HG02938 (cell line): ENCODE results near the gene SLC6A2.
A peak's percentile ranks its signal among the peaks of the same experiment; 100 is the strongest.
"Not testable (repeated sequence)": the region's sequence is repeated elsewhere in the genome, so short reads cannot be mapped to it uniquely, and the experiment has no call there.

Experiments
- ATAC-seq: cut with Tn5 transposase; IDR thresholded peaks from one replicate; pipeline ENCODE4 v1.9.1; 2021; ENCODE audit warnings: mild to moderate bottlenecking, moderate library complexity; ENCODE audit not compliant: unreplicated experiment

The SLC6A2 gene

DNA sequence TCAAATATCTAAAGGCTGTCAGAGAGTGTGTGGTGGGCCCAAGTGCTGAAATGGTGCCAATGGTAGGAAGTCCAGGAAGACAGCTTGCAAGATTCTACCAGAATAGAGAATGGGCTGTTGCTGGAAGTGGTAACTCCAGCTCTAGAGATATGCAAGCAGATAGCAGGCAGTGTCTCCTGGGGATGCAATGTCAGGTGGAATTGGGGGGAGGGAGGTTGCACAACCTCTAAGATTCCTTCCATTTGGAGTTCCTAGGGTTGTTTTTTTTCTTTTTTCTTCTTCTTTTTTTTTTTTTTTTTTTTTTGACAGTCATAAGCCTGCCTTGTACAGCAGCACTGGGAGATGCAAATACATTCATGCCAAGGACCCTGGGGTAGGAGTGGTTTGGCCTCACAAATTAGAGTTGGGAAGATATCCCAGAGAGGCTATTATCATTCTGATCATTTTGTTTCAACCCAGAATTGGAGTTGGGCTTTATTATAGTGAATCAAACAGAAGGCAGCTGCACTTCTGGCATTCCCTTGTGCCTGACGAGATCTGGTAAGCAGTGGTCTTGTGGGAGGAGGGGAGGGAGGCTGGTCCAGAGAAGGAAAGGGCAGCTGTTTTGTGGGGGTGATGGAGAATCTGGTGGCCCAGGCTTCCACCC lies 51.1 kb downstream of the SLC6A2 start:
- ATAC-seq, result no peak

DNA sequence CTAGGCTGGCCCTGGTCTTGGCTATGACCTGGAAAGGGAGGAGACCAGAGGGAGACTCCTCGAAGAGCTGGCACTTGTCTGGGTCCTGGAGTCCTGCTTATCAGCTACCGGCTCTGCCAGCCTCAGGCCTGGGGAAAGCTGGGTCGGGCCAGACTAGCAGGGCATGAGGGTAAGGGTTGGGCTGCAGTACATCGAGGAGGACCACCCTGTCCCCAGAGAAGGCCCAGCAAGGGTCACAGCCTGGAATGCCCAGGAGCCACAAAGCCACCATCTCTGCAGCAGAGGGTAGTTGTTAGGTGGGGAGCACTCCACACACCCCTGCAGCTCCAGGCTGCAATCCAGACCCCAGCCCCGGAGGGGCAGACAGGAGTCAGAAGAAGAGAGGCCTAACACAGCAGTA lies 54.0 kb downstream of the SLC6A2 start:
- no peak for ATAC-seq

DNA sequence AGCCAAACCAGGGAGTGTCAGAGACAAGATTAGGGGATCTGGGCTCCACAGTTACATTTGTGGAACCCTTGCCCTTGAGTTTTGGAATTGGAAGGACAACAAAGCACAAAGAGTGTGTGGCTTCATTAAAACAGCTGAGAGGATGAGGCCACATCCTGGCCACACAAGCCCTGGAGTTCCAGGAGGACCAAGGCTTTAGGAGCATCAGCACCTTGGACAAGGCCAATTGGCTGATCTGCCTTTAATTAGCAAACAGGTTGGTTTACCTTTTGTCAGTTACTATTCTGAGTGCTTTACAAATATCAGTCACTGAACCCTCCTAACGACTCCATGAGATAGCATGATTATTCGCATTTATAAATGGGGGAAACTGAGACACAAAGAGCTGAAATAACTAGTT lies 54.7 kb downstream of the SLC6A2 start:
- no peak for ATAC-seq

DNA sequence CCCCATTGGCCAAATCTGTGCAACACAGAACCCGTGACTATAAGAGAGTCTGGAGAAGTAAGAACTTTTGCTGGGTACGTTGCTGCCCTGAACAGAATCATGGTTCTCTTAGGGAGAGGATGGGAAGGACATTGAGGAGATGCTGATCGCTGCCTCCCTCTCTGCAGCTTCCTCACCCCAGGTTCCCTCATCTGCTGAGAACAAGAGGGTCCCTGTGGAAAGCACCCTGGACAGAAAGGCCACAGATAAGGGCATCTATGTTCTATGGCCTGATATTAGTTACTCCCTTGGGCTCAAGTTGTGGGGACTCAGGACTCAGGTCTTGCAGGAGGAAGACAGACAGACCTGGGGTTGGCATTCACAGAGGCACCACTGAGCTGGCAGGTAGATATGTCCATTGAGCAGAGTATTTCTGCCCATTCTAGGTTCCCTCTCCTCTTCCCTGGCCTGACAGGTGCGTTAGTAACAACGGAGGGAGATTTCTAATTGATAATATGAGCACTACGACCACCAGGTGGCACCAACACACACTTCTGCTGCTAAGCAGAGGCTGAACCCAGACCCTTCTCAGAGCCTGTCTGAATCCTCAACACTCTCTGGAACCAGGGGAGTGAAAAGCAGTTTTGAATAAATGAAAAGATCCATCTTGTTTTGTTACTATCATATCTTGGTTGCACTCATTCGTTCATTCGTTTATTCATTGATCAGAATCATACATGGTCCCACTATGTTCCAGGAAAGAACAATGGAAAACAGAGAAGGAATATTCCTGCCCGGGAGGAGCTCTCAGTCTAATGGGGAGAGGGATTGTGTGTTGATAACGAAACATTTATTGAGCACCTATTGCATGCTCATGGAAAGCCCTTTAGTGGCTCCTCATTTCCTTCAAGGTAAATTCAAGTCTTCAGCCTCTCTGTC lies 56.4 kb downstream of the SLC6A2 start:
- ATAC-seq, result peak; percentile 73

DNA sequence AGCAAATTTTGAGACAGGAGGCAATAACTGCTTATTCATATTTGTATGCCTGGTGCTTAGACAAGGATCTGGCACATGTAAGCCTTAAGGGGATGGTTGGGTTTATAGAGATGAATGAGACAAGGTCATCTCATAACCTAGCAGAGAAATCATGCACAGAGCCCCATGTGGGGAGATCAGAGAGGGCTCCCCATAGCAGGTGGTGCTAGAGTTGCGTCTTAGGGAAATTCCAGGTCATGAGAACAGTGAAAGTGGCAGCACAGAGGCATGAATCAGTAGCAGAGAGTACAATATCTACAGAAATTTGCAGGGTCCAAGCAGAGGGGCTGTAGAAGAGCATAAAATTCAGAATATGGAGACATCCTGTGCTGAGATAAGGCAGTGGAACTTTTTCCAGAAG lies 57.3 kb downstream of the SLC6A2 start:
- ATAC-seq, result no peak

DNA sequence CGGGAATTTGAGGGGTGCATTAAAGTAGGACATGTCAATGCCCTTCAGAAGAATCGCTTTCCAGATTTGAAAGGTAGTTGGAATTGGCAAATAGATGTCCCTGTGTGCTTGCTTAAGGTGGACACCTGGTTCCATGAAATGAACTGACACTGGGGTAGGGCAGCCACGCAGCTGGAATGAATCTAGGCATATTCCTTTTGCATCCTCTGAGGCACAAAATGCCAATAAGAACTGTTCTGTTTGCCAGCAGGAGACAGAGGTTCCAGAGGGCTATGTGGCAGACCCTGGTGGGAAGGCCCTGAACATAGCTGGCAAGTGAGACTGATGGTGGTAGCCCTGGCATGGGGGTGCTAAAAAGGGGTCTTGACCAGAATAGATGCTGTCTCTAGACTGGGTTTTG lies 61.5 kb downstream of the SLC6A2 start:
- ATAC-seq, result no peak

DNA sequence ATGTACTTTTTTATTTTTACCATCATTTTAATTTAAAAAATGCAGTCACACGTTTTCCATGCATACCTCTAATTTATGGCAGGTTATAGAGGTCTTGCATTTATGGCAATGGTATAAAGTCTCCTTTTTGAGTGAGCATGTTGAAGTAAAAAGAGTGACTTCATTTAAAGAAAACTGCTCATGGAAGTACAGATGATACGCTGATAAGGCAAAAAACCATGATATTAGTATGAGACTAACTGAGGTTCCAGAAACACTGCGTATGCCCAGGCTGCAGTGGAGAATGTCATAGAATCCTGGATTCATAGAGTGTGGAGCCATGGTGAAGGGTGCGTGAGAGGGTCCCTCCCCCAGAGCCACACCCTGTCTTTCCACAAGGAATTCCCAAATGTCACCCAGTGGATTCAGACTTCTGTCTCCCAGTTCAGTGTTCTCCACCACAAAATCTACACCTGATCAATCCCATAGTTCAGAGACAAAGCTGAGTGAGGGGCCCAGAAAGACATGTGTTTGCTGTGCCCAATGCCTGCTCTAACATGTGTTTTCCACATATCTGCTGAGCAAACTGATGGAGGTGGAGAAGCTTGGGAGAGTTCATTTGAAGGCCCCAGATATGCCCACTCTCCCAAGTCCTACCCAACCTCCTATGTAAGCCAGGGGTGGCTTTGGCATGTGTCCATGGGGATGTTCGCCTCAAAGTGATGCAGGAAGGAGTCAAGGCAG lies 69.4 kb downstream of the SLC6A2 start:
- no peak for ATAC-seq

DNA sequence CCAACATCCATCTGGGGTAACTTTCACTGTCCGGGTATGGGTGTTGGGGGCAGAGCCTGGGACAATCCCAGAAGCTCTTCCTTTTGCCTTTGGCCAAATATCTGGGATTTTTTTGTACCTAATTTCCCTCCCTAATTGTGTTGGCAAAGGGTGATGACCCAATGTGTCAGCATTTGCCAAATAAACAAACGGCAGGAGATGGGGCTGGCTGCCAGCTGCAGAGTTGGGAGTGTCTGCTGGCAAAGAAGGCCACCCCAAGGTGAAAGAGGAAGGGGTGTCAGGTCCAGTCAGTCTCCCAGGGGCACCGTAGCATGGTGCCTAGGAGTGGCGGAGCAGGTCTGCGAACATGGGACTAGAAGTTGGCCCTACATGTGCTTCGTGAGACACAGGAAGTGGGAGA lies 73.0 kb downstream of the SLC6A2 start:
- ATAC-seq, result no peak

DNA sequence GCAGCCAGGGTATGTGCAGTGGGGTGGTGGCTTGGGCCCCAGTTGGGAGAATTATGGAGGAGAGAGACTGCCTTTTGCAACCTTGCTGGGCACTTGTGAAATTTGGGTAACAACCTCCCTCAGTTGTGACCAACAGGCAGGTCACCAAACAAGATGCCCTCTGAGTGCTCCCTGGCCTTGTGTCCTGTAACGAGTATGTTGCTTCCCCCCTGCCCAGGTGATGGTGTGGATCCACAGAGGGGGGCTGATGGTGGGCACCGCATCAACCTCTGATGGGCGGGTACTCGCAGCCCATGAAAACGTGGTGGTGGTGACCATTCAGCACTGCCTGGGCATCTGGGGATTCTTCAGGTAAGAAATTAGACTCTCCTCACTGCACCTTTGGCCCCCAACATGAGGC lies 74.3 kb downstream of the SLC6A2 start:
- no peak for ATAC-seq

DNA sequence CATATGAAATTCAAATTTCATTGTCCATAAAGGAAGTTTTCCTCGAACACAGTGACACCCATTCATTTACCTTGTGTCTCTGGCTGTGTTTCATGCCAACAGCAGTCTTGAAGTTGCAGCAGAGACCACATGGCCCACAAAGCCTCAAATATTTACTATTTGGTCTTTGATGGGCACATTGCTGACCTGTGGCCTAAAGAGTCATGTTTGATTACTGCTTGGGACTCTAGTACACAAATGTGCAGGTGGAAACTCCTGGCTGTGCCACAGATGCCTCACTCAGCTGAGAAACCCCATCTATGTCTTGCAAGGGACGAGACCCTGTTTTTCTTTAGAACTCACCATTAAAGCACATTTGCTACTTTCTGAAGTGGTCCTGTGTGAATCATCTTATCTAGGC lies 76.7 kb downstream of the SLC6A2 start:
- ATAC-seq, result no peak

DNA sequence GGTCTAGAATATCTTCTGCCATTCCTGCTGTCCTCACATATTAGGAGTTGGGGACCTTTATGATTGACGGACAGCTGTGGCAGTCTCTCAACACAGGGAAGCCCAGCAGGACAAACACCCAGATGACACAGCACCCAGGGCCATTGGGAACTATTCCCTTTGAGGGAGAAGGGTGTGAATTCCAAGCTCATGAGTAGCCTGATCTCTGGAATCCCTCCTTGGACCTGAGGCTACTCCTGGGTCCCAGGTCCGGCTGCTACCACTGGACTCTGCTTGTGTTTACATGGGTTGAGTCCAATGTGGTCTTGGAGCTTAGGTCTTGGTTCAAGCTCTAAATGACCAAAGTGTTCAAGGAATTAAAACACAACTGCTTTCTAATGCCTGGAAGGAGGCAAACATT lies 78.9 kb downstream of the SLC6A2 start:
- no peak for ATAC-seq

DNA sequence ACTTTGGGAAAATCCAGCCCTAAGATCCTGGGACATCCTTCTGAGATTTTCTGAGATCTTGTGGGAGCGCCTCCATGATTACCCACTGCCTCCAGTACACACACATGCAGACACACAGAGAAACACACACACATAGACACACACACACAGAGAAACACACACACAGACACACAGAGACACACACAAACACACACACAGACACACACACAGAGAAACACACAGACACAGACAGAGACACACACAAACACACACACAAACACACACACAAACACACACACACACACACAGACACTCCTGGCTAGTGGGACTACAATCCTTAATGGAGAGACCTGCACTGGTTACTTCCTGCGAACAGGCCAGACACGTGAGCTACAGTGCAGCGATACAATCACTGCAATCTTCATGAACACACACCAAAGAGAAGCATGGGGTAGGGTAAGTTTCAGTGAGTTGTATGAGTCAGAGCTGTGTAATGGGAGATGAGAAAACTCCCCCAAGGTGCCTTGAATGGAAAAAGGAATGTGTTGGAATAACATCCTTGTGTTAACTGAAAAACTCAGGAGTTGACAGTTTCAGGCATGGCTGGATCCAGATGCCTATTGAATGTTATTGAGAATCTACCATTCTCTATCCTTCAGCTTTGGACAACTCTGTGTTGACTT lies 79.5 kb downstream of the SLC6A2 start:
- ATAC-seq, result no peak

DNA sequence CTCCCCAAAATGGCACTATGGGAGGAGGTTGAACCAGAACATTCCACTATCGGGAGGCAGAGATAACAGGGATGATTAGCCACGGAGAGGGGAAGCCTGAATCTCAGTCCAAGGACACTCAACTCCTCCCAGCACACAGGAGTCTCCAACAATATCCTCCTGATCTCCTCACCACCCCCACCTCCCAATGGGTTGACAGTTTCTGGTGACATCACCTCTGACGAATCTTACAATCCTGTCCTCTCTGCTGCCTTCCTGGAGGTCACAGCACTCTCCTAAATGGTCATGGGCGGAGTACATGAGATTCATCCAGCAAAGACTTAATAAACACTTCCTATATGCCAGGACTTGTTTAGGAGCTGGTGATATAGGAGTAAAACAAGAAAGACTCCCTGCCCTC lies 80.9 kb downstream of the SLC6A2 start:
- ATAC-seq, result no peak

DNA sequence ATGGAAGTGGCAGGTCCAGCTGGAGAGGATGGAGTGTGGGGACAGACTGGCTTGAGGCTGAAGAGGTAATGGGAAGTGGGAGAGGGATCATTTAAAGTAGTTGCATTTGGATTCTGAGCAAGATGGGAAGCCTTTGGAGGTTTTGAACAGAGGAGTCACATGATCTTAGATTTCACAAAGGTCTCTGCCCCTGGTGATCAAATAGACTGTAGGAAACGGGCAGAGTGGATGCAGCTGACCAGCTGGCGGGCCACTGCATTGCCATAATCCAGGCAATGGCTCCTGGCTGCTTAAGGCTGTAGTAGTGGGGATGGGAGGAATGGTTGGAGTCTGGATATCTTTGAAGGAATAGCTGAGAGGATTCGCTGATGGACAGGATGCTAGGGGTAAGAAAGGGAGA lies 81.5 kb downstream of the SLC6A2 start:
- ATAC-seq, result no peak

DNA sequence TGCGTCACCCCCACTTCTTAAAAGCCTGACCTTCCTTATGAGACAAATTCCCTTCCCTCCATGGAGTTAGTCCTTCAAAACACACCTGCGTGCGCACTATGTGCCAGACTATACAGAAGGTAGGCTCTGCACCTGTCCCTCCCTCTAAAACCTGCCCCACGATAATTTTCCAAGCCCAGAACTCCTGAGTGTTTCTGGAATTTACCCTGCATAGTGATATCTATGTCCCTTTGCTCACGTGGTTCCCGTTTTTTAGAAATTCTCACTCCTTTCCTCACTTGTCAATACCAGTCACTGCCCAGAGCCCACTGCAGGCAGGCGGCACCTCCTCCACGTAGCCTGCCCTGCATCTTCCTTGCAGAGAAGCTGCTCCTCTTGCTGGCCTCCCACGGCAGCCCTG lies 82.2 kb downstream of the SLC6A2 start:
- ATAC-seq, result no peak

DNA sequence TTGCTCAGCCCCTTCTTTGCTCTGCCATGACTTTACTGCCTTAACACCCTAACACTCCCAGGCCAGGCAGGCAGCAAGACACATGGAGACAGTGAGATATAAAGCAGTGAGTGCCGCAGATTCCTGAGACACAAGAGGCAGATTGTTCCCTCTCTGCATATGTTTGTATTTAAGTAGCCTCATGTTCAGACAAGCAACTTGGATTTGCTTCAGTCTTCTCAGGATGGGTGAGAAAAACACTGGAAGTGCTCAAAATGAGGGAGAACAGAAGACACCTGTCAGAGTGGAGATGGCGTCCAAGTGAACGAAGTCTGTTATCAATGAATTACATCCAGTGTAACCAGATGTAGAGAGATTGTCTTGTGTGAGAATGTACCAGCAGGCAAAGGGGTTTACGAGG lies 90.3 kb downstream of the SLC6A2 start:
- no peak for ATAC-seq

DNA sequence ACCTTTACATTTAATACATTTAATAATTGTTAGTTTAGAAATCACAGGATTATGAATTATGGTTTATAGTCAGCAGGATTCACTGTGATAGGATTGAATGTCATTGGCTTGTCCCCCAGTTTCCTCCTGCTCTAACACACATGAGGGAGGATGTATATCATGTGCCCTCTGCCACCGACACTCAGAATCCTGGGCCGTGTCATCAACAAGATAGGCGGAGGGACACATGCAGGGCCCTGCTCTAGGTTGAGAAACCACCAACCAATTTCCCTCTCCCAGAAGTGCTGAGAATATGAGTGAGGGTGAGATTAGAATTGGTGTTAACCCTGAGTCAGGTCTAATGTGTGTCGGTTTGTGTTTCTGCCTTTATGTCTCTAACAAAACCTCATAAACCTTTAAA lies 92.0 kb downstream of the SLC6A2 start:
- no peak for ATAC-seq

DNA sequence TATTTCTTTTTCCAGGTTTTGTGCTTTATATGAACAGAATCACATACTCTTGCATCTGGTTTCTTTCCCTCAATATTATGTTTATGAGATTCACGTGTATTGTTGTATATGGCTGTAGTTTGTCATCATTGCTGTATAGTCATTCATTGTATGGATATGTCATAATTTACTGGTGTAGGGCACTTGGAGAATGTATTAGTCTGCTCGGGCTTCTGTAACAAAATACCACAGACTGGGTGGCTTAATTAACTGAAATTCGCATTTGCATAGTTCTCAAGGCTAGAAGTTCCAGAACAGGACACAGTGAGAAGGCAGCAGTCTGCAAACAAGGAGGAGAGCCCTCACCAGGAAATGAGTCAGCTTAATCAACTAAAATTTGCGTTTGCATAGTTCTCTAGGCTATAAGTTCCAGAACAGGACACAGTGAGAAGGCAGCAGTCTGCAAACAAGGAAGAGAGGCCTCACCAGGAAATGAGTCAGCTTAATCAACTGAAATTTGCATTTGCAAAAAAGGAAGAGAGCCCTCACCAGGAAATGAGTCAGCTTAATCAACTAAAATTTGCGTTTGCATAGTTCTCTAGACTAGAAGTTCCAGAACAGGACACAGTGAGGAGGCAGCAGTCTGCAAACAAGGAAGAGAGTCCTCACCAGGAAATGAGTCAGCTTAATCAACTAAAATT lies 96.8 kb downstream of the SLC6A2 start:
- not testable (repeated sequence) for ATAC-seq

DNA sequence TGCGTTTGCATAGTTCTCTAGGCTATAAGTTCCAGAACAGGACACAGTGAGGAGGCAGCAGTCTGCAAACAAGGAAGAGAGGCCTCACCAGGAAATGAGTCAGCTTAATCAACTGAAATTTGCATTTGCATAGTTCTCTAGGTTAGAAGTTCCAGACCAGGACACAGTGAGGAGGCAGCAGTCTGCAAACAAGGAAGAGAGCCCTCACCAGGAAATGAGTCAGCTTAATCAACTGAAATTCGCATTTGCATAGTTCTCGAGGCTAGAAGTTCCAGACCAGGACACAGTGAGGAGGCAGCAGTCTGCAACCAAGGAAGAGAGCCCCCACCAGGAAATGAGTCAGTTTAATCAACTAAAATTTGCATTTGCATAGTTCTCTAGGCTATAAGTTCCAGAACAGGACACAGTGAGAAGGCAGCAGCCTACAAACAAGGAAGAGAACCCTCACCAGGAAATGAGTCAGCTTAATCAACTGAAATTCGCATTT lies 97.4 kb downstream of the SLC6A2 start:
- not testable (repeated sequence) for ATAC-seq
